ENCODE measurements around the gene RAB3C. TPM values are rescaled to one million over a fixed set of nuclear protein-coding genes. Genes with fewer than 3 reads are reported as not detected.

RAB3C gene
- total and polyA plus RNA-seq, 2 experiments from 2014 or later = 15.0 to 30.6 TPM

DNA sequence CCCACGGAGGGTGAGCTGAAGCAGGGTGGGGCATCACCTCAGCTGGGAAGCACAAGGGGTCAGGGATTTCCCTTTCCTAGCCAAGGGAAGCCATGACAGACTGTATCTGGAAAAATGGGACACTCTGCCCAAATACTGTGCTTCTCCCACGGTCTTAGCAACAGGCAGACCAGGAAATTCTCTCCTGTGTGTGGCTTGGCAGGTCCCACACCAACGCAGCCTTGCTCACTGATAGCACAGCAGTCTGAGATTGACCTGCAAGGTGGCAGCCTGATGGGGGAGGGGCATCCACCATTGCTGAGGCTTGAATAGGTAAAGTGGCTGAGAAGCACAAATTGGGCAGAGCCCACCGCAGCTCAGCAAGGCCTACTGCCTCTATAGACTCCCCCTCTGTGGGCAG is 23.2 kb downstream of the RAB3C start:
- peaks cover 56% of the 10 kb centered on the region for H3K36me3 Mint-ChIP-seq (ENCODE audit: low read depth)
- Histone ChIP-seq H3K4me2 (no peak overlapping the region), H3K4me3 (no peak overlapping the region), H3K79me2 (replicated peaks; ENCODE audit: insufficient read depth) (peaks cover 5% of the 10 kb centered on the region; the same call in 1 of the 2 replicates), H3F3A (replicated peaks; ENCODE audit: low read depth) (no peaks in the 10 kb centered on the region), H3K27ac (ENCODE audit: low read depth) (no peak overlapping the region), H2AFZ (no peak overlapping the region), H3K9me2 (ENCODE audit: insufficient read depth) (peaks cover 4% of the 10 kb centered on the region; the same call in 1 of the 2 replicates), H3K36me3 (ENCODE audit: insufficient read depth) (no peaks in the 10 kb centered on the region), H4K20me1 (replicated peaks; ENCODE audit: insufficient read depth) (no peaks in the 10 kb centered on the region), H3K27me3 (ENCODE audit: insufficient read depth) (no peaks in the 10 kb centered on the region), H3K4me1 (ENCODE audit: insufficient read depth) (no peaks in the 10 kb centered on the region)
- H3K27ac Mint-ChIP-seq = no peak overlapping the region
- no peak for ATAC-seq
- peaks cover 68% of the 10 kb centered on the region for H3K9me3 Mint-ChIP-seq
- no peaks in the 10 kb centered on the region for H3K4me1 Mint-ChIP-seq
- no peak overlapping the region for H3K4me3 Mint-ChIP-seq
- TF ChIP-seq, protein P1, sequence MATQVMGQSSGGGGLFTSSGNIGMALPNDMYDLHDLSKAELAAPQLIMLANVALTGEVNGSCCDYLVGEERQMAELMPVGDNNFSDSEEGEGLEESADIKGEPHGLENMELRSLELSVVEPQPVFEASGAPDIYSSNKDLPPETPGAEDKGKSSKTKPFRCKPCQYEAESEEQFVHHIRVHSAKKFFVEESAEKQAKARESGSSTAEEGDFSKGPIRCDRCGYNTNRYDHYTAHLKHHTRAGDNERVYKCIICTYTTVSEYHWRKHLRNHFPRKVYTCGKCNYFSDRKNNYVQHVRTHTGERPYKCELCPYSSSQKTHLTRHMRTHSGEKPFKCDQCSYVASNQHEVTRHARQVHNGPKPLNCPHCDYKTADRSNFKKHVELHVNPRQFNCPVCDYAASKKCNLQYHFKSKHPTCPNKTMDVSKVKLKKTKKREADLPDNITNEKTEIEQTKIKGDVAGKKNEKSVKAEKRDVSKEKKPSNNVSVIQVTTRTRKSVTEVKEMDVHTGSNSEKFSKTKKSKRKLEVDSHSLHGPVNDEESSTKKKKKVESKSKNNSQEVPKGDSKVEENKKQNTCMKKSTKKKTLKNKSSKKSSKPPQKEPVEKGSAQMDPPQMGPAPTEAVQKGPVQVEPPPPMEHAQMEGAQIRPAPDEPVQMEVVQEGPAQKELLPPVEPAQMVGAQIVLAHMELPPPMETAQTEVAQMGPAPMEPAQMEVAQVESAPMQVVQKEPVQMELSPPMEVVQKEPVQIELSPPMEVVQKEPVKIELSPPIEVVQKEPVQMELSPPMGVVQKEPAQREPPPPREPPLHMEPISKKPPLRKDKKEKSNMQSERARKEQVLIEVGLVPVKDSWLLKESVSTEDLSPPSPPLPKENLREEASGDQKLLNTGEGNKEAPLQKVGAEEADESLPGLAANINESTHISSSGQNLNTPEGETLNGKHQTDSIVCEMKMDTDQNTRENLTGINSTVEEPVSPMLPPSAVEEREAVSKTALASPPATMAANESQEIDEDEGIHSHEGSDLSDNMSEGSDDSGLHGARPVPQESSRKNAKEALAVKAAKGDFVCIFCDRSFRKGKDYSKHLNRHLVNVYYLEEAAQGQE (IDR thresholded peaks at IDR 0.05; ENCODE audit: unreplicated experiment) = no peak
- TF ChIP-seq NANOG (IDR thresholded peaks at IDR 0.05; ENCODE audit: borderline replicate concordance) = no peak
- TF ChIP-seq, protein P2, sequence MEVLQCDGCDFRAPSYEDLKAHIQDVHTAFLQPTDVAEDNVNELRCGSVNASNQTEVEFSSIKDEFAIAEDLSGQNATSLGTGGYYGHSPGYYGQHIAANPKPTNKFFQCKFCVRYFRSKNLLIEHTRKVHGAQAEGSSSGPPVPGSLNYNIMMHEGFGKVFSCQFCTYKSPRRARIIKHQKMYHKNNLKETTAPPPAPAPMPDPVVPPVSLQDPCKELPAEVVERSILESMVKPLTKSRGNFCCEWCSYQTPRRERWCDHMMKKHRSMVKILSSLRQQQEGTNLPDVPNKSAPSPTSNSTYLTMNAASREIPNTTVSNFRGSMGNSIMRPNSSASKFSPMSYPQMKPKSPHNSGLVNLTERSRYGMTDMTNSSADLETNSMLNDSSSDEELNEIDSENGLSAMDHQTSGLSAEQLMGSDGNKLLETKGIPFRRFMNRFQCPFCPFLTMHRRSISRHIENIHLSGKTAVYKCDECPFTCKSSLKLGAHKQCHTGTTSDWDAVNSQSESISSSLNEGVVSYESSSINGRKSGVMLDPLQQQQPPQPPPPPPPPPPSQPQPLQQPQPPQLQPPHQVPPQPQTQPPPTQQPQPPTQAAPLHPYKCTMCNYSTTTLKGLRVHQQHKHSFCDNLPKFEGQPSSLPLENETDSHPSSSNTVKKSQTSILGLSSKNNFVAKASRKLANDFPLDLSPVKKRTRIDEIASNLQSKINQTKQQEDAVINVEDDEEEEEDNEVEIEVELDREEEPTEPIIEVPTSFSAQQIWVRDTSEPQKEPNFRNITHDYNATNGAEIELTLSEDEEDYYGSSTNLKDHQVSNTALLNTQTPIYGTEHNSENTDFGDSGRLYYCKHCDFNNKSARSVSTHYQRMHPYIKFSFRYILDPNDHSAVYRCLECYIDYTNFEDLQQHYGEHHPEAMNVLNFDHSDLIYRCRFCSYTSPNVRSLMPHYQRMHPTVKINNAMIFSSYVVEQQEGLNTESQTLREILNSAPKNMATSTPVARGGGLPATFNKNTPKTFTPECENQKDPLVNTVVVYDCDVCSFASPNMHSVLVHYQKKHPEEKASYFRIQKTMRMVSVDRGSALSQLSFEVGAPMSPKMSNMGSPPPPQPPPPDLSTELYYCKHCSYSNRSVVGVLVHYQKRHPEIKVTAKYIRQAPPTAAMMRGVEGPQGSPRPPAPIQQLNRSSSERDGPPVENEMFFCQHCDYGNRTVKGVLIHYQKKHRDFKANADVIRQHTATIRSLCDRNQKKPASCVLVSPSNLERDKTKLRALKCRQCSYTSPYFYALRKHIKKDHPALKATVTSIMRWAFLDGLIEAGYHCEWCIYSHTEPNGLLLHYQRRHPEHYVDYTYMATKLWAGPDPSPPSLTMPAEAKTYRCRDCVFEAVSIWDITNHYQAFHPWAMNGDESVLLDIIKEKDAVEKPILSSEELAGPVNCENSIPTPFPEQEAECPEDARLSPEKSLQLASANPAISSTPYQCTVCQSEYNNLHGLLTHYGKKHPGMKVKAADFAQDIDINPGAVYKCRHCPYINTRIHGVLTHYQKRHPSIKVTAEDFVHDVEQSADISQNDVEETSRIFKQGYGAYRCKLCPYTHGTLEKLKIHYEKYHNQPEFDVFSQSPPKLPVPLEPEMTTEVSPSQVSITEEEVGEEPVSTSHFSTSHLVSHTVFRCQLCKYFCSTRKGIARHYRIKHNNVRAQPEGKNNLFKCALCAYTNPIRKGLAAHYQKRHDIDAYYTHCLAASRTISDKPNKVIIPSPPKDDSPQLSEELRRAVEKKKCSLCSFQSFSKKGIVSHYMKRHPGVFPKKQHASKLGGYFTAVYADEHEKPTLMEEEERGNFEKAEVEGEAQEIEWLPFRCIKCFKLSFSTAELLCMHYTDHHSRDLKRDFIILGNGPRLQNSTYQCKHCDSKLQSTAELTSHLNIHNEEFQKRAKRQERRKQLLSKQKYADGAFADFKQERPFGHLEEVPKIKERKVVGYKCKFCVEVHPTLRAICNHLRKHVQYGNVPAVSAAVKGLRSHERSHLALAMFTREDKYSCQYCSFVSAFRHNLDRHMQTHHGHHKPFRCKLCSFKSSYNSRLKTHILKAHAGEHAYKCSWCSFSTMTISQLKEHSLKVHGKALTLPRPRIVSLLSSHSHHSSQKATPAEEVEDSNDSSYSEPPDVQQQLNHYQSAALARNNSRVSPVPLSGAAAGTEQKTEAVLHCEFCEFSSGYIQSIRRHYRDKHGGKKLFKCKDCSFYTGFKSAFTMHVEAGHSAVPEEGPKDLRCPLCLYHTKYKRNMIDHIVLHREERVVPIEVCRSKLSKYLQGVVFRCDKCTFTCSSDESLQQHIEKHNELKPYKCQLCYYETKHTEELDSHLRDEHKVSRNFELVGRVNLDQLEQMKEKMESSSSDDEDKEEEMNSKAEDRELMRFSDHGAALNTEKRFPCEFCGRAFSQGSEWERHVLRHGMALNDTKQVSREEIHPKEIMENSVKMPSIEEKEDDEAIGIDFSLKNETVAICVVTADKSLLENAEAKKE (CRISPR knock-in tag; IDR thresholded peaks at IDR 0.05) = no peak
- TF ChIP-seq EZH2 (IDR thresholded peaks at IDR 0.05; ENCODE audit: low read depth, unreplicated experiment) = no peak
- H3K27me3 Mint-ChIP-seq (ENCODE audit: insufficient read depth, low read depth, poor library complexity) = peaks cover 3% of the 10 kb centered on the region
- DNase-seq (ENCODE audit: low spot score) = no peak
